ENCODE data around the gene DNAL4.

The DNAL4 gene

DNA sequence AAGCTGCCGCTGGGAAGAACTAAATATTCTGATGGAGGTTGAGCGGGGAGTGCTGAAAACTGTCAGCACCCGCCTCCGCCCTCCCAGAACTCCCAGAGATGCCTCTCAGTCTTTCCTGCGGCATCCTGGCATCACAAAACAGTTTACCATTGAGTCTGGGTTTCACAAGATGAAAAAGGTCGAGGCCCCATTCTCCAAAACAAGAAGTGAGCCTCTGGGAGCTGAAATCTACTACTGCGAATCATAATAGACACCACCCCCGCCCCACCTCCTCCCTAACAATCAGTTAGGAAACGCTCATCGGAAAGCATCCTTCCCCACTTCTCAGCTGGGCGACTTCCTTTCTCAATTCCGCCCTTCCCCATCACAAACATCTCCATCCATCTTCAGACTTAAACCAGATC lies 39.2 kb downstream of the DNAL4 start:
- Histone ChIP-seq H3K9me3 (ENCODE audit: insufficient read depth, low read length) (no peaks in the 10 kb centered on the region), H3K4me3 (ENCODE audit: low read length) (peak overlapping the region; percentile 94), H3K27ac (ENCODE audit: low read length) (peak overlapping the region; percentile 61), H3K4me1 (ENCODE audit: low read length) (peaks cover 30% of the 10 kb centered on the region), H3K4me2 (ENCODE audit: low read length) (peak overlapping the region; percentile 97), H3K79me2 (ENCODE audit: low read length) (peaks cover 21% of the 10 kb centered on the region), H4K20me1 (ENCODE audit: insufficient read depth, low read length) (peaks cover 6% of the 10 kb centered on the region), H3K27me3 (ENCODE audit: low read depth, low read length) (no peaks in the 10 kb centered on the region), H3K36me3 (replicated peaks; ENCODE audit: low read depth, low read length) (peaks cover 39% of the 10 kb centered on the region), H2AFZ (ENCODE audit: low read depth, low read length) (no peak overlapping the region), H3K9ac (ENCODE audit: low read length) (peak overlapping the region; percentile 96)
- TF ChIP-seq, protein P1, sequence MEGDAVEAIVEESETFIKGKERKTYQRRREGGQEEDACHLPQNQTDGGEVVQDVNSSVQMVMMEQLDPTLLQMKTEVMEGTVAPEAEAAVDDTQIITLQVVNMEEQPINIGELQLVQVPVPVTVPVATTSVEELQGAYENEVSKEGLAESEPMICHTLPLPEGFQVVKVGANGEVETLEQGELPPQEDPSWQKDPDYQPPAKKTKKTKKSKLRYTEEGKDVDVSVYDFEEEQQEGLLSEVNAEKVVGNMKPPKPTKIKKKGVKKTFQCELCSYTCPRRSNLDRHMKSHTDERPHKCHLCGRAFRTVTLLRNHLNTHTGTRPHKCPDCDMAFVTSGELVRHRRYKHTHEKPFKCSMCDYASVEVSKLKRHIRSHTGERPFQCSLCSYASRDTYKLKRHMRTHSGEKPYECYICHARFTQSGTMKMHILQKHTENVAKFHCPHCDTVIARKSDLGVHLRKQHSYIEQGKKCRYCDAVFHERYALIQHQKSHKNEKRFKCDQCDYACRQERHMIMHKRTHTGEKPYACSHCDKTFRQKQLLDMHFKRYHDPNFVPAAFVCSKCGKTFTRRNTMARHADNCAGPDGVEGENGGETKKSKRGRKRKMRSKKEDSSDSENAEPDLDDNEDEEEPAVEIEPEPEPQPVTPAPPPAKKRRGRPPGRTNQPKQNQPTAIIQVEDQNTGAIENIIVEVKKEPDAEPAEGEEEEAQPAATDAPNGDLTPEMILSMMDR (IDR thresholded peaks at IDR 0.05; ENCODE audit: low read depth, low read length), result no peak
- no peak for TF ChIP-seq EZH2phosphoT487 (IDR thresholded peaks at IDR 0.05; ENCODE audit: low read depth)

DNA sequence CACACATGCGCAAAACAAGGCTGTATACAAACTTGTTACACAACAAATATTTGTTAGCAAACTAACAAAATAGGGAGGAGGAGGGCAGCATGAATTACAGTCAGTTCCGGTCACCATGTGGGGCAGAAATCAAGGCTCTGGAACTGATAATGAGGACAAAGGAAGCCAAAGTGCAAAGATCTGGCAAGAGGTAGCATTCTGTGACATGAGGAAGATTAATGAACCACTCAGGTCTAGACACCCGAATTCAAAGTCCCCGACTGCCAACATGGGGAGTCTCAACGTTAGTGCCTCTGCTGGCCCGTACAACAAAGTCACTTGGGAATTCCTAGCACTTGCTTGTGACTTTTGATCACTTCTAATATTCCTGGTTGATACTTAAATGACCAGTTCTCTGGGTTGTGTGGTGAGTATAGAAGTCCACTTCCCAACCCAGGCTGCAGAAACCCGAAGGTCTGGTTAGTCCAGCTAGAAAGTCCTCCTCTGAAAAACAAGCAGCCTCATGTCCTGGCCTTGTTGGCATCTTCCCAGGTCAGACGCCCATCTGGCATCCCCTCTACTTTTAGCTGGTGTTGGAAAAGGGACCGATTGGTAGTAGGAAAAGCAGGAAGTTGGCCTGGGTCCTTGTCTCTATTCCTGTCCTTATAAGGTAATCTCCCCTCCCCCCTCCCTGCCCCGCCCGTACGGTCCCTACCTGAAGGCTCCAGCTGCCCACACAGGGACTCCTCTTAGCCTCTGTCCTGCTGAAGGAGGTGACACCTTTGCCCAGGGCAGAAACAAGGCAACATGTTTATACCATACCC lies 39.8 kb downstream of the DNAL4 start:
- peaks cover 6% of the 10 kb centered on the region for H4K20me1 ChIP-seq (ENCODE audit: insufficient read depth, low read length)
- H3K36me3 ChIP-seq (replicated peaks; ENCODE audit: low read depth, low read length), result peaks cover 45% of the 10 kb centered on the region
- no peak overlapping the region for H2AFZ ChIP-seq (ENCODE audit: low read depth, low read length)
- peak overlapping the region; percentile 94 for H3K4me3 ChIP-seq (ENCODE audit: low read length)
- no peaks in the 10 kb centered on the region for H3K27me3 ChIP-seq (ENCODE audit: low read depth, low read length)
- peak overlapping the region; percentile 97 for H3K4me2 ChIP-seq (ENCODE audit: low read length)
- H3K4me1 ChIP-seq (ENCODE audit: low read length), result peaks cover 30% of the 10 kb centered on the region
- peak overlapping the region; percentile 36; the same call in 1 of the 2 replicates for H3K27ac ChIP-seq (ENCODE audit: low read length)
- TF ChIP-seq EZH2phosphoT487 (IDR thresholded peaks at IDR 0.05; ENCODE audit: low read depth), result no peak
- TF ChIP-seq, protein P1 (IDR thresholded peaks at IDR 0.05; ENCODE audit: low read depth, low read length), result no peak
- peaks cover 21% of the 10 kb centered on the region for H3K79me2 ChIP-seq (ENCODE audit: low read length)
- H3K9ac ChIP-seq (ENCODE audit: low read length), result peak overlapping the region; percentile 96
- no peaks in the 10 kb centered on the region for H3K9me3 ChIP-seq (ENCODE audit: insufficient read depth, low read length)

GRCh38 chr22:38751422-38752346 lies 42.3 kb downstream of the DNAL4 start:
- H3K27me3 ChIP-seq (ENCODE audit: low read depth, low read length), result no peaks in the 10 kb centered on the region

More at GRCh38 chr22:38751422-38752346, 42.3 kb downstream of the DNAL4 start:
- Histone ChIP-seq H3K4me3 (ENCODE audit: low read length) (no peak overlapping the region), H3K4me2 (ENCODE audit: low read length) (peak overlapping the region; percentile 11; the same call in 1 of the 2 replicates), H3K4me1 (ENCODE audit: low read length) (peaks cover 21% of the 10 kb centered on the region), H2AFZ (ENCODE audit: low read depth, low read length) (no peak overlapping the region), H3K9me3 (ENCODE audit: insufficient read depth, low read length) (no peaks in the 10 kb centered on the region), H3K79me2 (ENCODE audit: low read length) (peaks cover 21% of the 10 kb centered on the region), H3K27ac (ENCODE audit: low read length) (no peak overlapping the region), H3K9ac (ENCODE audit: low read length) (no peak overlapping the region), H3K36me3 (replicated peaks; ENCODE audit: low read depth, low read length) (peaks cover 59% of the 10 kb centered on the region), H4K20me1 (ENCODE audit: insufficient read depth, low read length) (peaks cover 6% of the 10 kb centered on the region)
- TF ChIP-seq, protein P1 (IDR thresholded peaks at IDR 0.05; ENCODE audit: low read depth, low read length), result no peak
- no peak for TF ChIP-seq EZH2phosphoT487 (IDR thresholded peaks at IDR 0.05; ENCODE audit: low read depth)

Measured in OCI-LY3 (cell line).